NCI-H748 (cell line): ENCODE results near the gene CUBN.

ENCODE experiments used
- DNase-seq: peaks from one replicate; lab custom pipeline; 2025; ENCODE audit not compliant: unreplicated experiment; lab: John Stamatoyannopoulos, UW

The CUBN gene

DNA sequence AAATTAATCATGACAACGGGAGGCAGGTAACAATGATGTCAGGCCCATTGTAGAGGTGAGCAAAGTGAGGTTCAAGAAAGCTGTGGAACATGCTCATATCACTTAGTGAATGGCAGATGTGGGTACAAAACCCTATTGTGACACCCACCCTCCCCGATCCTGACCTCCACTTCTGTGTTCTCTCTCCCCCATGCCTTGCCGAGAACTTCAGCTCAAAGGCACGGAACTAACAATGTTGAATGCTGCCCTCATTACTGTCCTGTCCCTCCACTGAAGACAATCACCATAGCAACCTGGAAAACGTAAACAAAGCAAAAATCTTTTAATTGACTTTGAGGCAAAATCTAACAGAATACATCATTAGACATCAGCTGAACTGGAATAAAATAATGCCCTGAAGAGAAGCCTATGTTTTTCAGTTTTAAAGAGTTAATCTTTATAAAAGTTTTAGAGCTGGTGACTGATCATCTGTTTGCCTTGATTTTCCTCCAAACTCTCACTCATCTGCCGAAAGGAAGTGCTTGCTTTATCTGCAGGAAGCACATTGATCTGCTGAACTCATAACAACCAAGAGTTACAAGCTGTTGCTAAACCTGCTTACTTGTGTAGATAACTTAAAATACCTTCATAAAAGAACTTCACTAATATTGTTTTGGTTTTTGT, 133.6 kb downstream of the CUBN start:
- peak; percentile 61 for DNase-seq

DNA sequence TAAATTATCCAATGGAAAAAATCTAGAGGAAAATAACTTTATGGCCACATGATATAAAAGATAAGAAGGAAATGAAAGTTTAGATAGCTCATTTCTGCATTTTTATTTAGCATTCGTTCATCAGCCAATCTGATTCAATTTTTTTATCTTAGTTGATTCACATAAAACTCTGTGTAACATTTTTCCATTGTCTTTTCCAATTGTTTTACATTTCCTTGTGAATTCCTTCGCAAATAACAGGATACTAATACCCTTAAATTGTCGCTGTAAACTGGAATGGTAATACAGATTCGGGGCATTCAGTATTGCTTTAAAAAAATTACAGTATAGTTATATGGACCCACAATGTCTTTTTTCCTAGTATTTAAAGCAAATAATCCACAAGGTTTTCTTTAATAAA, 136.4 kb downstream of the CUBN start:
- DNase-seq, result no peak

DNA sequence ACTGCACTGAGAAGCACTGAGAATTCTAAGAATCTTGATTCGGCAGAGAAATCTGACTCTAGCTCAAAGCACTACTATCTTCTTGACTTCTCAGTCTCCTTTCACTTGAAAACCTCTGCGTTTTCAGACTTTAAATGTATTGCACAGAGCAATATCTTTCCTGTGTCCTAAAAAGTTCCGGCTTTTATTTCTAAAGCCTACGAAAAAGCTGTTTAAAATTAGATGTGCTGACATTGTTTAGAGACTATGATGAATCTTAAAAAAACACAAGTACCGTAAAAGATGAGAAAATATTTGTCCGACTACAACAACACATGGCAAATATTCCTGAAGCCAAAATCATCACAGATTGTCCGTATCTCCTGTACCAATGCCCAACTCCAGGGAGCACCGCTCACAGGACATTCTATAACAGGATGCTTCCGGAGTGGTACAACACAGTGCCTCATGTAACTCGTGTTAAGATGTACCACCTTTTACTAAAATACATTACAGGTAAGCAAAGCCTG, 136.9 kb downstream of the CUBN start:
- no peak for DNase-seq

DNA sequence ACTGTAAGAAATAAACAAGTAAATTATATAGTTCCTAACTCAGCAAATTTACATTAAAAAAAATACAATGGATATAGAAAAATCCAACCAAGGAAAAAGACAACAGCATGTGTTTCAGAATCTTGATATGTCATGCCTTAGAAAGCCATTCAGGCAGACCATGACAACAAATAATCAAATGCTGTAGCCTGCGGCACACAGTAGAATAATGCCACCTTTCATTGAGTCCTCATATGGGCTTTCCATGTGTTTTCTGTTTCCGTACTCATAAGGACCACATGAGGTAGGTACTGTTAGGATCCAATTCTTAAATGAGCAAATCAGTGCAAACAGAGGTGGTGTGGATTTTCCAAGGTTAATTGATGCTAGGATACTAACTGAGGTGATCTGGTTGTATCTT, 138.6 kb downstream of the CUBN start:
- no peak for DNase-seq

DNA sequence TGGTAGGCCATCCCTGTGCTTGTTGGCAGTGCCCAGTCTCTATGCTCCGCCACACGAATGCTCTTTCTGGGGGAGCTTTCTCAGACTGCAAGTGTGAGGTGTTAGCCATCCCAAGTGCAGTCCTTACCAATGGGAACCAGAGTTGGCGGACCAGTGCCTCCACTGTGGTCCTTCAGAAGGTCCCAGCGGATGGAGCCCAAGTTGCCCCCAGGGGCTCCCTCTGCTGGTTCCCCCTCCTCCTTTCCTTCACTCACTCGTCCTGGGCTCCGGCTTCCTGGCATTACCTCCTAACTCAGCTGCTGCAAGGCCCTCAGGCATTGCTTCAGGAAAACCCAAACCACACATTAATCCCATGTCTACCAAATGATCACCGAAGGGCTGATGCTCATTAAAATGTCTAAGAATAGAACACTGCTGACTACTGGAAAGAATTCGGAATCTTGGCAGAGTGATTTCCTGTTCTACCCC, 139.8 kb downstream of the CUBN start:
- DNase-seq, result no peak

DNA sequence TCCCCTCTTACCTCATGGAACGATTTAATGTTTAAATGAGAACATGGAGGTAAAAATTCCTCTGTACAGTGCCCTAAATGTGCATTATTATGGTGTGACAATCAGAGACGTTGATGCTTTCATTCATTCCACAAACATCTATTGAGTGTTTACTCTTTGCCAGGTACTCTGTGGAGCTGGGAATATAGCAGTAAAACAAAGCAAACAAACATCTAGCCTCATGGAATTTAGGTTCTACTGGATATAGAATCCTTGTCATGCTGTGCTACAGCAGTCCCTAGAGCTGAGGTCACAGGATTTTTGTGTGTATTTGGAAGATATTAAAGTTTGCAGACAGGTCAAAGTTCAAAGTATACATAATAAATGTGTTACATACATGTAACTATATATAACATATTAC, 140.7 kb downstream of the CUBN start:
- no peak for DNase-seq

DNA sequence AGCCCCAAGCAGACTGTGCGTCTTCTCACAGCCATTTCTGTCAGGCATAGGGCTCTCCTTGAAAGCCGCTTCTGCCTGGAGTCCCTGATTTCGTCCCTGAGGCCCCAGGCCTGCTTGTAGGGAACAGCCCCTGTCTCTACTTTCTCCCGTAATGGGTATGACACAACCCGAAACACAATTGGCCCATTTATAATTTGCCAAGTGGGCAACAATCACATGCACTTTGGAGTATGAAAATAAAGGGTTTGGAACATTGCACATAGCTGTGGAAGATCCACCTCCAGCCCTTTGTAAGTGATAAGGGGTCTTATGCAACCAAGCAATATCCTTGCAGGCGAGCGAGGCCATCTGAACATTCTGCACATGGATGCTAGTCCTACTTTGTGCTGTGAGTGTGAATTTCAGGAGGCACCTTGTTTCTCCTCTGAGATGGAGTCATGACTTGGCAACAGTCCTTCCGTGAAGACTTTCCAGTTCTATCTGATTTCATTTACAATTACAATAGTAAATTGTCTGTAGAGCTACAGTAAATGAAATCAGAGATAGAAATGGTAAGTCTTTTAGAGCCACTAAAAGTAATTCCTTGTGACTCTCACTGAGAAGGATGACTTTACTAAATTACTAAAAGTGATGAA, 141.5 kb downstream of the CUBN start:
- DNase-seq, result no peak

DNA sequence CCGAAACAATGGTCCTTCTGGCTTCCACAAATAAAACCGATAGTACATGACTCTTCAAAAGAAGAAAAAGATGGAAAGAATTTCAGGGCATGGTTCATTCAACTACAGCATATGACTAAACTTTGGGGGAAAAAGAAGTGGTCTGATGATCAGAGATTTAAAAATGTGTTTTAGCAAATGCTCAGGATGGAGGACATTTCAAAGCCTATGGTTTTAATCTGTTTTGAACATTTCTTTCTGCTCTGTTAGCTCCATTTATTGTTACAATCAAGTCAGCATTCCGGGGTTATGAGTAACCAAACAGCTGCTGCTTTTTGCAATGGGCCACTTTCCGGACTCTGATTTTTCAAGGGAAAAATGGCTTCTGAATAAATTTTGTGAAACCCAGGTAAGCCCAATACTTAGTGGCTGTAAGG, 142.4 kb downstream of the CUBN start:
- no peak for DNase-seq

DNA sequence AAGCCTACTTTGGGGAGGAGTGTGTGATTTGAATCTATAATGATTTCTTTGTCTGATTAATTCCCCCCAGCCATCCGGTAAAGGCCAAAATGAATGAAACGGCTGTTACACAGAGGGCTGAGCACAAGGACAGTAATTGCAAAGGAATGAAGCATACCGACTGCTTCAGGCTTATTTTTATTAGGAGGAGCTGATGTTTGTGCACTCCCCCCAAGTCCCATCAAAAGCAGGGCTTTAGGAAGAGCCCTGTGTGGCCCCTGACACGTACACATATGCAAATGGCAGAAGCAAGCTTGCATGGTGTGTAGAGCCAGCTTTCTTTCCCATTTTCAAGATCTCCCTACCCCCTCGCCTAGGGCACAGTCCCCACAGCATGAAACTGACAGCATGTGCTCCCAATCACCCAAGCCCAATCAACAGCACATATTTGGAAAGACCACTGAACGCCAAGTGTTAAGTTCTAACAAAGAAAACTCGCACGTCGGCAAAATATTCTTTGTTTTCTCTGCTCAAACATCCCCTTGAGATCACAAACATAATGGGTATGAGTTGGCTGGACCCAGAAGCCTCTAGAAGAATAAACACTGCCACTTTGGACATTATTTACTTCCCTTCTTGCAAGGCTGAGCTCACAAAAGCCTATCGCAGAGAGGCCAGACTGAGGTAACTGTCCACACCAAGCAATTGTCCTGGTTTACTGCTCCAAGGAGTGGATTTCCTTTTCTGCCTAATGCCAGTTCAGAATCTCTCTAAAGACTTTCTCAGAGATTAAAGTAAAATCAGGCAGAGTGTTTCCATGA, 143.0 kb downstream of the CUBN start:
- no peak for DNase-seq

DNA sequence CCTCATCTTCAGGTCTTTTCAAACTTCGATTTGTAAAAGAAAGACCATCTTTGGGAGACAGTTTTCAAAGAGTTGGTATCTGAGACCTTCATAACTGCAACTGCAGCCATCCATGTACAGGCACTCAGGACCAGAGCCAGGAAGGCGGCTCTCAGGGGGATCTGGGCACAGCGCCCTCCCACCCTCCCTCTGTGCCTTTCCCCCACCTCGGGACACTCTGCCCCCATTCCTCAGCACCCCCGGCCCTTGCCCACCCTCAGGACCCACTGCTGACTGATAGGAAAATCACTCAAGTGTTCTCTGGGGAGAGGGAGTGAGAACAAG, 143.6 kb downstream of the CUBN start:
- no peak for DNase-seq

DNA sequence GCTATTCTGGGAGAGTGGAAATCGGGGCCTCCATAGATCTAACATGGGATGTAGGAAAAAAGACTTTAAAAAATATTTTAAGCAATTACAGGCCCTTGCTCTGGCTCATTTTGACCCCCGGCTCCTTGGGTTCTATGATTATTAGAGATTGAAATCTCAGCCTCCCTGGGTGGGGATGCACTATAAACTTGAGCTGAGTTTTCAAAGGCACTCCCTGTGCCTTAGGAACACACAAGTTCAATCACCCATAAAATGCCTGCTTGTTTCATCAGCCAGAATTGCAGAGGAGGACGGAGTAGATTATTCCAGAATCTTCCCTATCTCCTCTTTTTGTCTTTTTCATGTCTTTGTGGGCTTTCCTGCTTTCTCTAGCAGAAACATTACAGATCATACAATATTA, 145.4 kb downstream of the CUBN start:
- DNase-seq, result no peak

DNA sequence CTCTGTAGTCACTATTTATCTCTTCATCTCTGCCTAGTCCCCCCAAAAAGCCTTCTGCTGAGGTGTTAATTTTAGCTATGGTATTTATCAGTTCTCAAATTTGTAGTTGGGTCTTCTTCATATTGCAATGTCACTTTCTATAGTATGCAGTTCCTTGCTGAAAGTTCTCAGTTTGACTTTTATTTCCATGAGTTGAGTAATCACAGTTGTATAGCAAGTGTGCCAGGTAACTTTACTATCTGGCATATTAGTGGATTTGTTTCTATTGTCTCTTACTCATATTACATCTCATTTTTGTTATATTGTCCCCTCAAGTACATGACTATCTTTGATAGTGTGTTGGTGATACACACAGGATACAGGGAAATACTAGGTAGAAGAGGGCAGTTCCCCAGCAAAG, 152.8 kb downstream of the CUBN start:
- DNase-seq, result no peak

DNA sequence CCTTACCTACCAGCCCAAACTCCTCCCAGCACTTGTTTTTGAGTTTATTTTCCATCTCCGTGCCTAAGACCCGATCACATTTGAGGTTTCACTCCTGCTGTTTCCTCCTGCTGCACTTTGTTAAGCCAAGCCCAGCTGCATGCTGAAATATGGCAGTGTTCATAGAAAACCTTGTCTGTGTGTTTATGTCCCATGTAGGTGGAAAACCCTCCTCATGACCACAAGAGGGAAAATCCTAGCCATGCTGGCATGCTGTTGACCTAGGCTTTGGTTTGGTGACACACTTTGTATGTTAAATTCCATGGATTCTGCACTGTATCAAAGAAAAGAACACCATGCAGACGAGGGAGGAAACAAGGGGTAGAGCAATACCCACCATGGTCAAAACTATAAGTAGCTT, 154.4 kb downstream of the CUBN start:
- no peak for DNase-seq

DNA sequence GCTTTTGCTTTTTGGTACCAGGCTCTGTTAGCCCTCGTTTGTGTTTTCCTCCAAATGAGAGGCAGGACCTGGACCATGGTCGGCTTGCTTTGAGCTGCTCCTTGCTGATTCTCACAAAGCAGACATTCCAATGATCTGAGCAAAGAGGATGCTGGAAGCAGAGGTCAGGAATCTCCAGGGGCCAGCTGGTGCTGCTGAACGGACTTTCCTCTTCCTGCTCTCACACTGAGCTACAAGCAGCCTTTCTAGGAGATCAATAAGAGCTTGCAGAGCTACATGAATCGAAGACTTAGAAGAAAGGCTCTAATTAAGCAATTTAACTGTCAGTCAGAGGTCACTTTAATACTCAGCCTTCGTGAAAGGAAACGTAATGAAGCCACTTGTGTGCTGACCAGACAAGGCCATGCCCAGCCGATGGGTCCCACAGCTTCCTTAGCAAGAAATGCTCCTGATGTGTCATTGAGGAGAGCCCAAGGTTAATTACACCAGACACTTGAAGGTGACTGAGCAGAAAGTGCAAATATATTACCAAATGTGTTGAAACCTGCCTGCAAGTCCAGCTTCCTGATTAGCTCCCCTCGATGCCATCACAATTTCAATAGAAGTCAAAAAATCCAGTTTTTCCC, 161.1 kb downstream of the CUBN start:
- peak; percentile 32 for DNase-seq

DNA sequence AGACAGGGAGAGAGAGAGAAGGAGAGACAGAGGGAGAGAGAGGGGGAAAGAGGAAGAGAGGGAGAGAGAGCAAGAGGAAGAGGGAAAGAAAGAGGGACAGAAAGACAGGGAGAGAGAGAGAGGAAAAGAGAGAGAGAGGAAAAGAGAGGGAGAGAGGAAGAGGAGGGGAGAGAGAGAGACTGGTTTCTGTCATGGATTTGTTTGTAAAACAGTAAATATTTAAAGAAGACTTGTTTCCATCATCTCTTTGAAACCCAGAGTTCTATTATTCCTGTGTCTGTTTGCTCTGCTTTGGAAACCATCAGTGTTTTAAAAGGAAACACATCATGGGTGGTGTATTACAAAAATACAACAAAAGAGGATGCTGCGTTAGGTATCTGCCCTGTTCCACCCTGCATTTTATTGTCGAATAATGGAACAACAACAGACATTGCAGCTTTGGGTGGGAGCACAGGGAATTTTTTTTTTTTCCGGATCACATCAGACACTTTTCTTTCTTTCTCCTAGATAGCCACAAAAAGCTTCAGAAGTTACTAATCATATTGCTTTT, 161.7 kb downstream of the CUBN start:
- DNase-seq, result peak; percentile 44

DNA sequence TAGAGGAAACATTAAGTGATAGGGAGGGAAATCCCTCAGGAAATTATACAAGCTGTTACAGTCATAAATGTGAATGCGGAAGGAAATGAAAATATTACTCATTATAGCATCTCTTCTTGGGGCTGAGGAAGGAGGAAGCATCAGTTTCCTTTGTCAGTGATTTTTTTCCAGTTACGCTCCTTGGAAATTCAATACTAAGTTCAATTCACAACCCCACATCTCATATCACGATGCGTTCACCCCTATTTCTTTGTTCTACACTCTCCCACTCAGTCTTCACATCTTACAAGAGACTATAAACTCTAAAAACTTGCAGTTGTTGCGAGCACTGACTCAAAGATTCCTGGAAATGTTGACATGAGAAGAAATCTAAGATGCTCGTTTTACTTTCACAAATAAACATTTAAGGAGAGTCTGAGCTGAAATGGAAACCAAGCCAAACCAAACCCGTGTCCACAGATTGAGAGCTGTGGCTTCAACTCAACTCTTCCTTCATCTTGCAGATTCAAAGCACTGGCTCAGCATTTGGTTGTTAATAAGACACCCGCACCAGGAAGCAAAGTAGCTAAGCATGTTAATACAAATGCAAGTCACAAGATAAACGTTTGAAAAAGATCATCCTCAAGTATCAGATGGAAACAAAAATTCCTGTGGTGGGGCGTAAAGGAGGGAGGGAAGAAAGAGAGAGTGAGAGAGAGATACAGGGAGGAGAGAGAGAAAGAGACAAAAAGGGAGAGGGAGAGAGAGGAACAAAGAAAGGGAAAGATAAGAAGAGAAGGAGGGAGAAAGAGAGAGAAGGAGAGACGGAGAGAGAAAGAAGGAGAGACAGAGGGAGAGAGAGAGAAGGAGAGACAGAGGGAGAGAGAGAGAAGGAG, 162.4 kb downstream of the CUBN start:
- no peak for DNase-seq

DNA sequence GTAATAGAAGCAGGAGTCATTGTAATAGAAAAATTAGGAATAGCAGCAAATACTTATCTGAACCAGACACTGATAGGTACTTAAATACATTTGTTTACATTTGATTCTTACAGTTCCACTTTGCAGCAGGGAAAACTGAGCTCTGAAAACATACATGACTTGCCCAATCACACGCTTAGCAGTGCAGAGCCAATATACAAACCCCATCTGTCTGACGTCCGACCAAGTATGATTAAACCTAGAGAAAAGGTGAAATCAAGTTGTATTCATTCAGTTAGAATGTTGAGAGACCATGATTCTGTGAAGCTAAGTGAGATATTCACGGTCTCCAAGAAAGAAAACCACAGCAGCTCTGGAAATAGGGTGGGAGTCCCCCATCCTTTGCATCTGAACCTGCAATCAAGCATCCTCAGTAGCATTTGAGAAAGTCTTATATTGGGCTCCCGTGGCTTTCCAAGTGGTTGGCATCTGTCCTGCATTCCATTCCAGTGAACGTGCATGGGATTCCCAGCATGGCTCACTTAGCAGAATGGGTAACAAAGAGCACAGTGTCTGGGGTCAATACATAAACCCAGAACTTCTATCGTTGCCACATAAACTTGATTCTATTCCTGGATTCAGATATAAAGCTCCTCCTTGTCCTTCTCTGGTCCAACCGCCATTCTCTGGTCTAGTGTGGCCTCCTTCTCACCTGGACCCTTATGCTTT, 163.7 kb downstream of the CUBN start:
- no peak for DNase-seq

DNA sequence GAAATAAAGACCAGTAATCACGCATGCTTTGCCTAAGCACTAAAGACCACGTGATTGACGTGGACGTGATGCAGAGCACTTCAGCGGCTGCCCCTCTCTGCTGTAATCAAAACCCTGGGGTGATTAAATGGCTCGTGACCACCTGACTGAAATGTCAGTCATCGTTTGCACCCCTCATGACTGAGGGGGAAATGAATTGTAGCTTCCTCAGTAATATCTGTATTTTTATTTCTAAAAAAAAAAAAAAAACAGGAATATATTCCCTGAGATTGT, 164.3 kb downstream of the CUBN start:
- peak; percentile 18 for DNase-seq

DNA sequence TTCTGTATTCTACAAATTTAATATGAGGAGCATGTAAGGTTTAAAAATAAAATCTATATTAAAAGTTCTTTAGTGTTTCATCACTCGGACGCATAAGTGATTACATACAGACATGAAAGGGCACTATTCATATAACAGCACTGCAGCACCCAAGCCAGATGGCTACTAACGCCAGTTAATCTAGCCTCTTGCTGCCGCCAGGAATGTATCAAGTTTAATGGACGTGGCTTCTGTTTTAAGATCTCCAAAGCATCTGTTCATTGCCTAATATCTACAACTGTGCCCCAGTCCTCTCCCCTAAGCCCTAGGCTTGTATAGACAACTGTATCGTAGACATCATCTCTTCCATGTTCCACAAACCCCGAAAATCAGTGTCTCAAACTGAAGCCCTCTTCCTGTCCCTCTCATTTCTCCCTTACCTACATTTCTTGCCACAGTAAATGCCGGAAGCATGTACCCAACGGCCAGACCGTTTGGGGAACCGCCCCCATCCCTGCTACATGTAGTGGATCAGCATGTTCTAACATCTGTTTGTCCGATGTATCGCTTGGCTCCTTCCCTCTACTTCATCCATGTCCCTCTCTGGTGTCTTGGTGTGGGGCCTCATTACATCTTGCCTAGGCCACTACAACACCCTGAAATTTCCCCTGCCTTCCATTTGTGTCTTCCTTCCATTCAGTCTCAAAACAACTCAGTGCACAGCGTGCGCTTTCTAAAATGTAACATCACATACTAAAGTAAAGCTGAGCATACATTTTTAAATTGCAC, 164.9 kb downstream of the CUBN start:
- no peak for DNase-seq
